A549 (cell line): Measurements from ENCODE around the gene HOXC11.

Experiments
- CBX8 ChIP-seq: fragments of 200-600 bp; sonication (generic); IDR thresholded peaks from 2 replicates; pipeline ENCODE4 v1.6.1; 2016
- EP300 ChIP-seq, 2 experiments: fragments of >200 bp; sonication (Bioruptor Twin); formaldehyde crosslinking; IDR thresholded peaks; 2 replicates in 1 of 2; 3 replicates in 1 of 2; pipeline ENCODE4 v1.6.1; 2016 to 2017
- ESRRA ChIP-seq: fragments of 150-350 bp; IDR thresholded peaks from 2 replicates; pipeline ENCODE4 v1.6.1; 2014; ENCODE audit warnings: mild to moderate bottlenecking, low read length, borderline replicate concordance
- GATA3 ChIP-seq: IDR thresholded peaks from 2 replicates; pipeline ENCODE4 v1.6.1; 2012; ENCODE audit warnings: borderline replicate concordance
- HOXB13 ChIP-seq: fragments of 250-450 bp; sonication (Bioruptor Pico); IDR thresholded peaks from 2 replicates; pipeline ENCODE4 v1.5.0; 2020; ENCODE audit warnings: low read depth, mild to moderate bottlenecking, moderate library complexity
- PHF8 ChIP-seq: fragments of 200-600 bp; sonication (generic); IDR thresholded peaks from 2 replicates; pipeline ENCODE4 v1.6.1; 2016; ENCODE audit warnings: low read depth, mild to moderate bottlenecking, antibody characterized with exemption, moderate library complexity, borderline replicate concordance
- POLR2A ChIP-seq: IDR thresholded peaks from 2 replicates; pipeline ENCODE4 v1.6.1; 2012; ENCODE audit warnings: mild to moderate bottlenecking, low read length
- RFX5 ChIP-seq: fragments of 450-650 bp; IDR thresholded peaks from 2 replicates; pipeline ENCODE4 v1.7.1; 2014; ENCODE audit warnings: antibody characterized with exemption, mild to moderate bottlenecking, moderate library complexity
- TF ChIP-seq, protein P1 (sequence below): fragments of >200 bp; sonication (Bioruptor Twin); formaldehyde crosslinking; IDR thresholded peaks from 3 replicates; pipeline ENCODE4 v1.5.1; 2016
- TF ChIP-seq, protein P2 (sequence below): IDR thresholded peaks from 2 replicates; pipeline ENCODE4 v1.6.1; 2012

DNA sequence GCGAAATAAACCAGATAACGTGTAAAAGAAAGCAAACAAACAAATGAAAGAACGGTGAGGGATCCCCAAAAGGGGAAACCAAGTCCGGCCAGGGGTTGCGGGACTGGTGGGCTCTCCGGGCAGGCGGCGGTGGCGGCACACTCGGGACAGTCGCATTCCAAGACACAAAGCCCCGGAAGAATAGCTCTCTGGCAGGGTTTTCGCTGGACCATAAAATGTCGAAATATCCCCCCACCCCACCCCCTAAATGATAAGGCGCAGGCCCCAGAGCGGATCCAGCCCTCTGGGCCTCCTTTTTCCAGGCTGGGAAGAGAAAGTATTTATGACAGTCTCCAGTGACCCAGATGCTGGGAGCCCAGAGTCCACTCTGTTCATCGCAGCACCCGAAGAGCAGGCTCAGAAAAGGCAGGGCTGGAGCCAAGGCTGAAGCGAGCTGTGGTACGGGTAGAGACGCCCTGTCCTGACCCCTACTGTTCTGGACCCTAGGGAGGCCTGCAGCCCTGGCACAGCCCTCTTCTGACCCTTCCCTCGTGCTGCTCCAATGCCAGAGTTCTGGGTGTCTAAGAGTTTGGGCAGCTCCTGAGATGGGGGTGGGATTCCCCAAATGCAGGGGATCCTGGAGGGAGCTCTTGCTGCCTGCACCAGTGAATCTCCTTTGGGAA, 33.8 kb downstream of the HOXC11 start:
- TF ChIP-seq RFX5 (no peak), ESRRA (no peak), HOXB13 (CRISPR knock-in tag) (no peak), POLR2A (no peak), GATA3 (no peak), CBX8 (no peak), EP300 (IDR thresholded peaks at IDR 0.05) (no peak), PHF8 (no peak)
- TF ChIP-seq, protein P1, sequence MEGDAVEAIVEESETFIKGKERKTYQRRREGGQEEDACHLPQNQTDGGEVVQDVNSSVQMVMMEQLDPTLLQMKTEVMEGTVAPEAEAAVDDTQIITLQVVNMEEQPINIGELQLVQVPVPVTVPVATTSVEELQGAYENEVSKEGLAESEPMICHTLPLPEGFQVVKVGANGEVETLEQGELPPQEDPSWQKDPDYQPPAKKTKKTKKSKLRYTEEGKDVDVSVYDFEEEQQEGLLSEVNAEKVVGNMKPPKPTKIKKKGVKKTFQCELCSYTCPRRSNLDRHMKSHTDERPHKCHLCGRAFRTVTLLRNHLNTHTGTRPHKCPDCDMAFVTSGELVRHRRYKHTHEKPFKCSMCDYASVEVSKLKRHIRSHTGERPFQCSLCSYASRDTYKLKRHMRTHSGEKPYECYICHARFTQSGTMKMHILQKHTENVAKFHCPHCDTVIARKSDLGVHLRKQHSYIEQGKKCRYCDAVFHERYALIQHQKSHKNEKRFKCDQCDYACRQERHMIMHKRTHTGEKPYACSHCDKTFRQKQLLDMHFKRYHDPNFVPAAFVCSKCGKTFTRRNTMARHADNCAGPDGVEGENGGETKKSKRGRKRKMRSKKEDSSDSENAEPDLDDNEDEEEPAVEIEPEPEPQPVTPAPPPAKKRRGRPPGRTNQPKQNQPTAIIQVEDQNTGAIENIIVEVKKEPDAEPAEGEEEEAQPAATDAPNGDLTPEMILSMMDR: no peak
- TF ChIP-seq, protein P2, sequence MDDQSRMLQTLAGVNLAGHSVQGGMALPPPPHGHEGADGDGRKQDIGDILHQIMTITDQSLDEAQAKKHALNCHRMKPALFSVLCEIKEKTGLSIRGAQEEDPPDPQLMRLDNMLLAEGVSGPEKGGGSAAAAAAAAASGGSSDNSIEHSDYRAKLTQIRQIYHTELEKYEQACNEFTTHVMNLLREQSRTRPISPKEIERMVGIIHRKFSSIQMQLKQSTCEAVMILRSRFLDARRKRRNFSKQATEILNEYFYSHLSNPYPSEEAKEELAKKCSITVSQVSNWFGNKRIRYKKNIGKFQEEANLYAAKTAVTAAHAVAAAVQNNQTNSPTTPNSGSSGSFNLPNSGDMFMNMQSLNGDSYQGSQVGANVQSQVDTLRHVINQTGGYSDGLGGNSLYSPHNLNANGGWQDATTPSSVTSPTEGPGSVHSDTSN: no peak
